Ovary (tissue), 9 donors: ENCODE data around the gene CCDC106. TPM values are rescaled to one million over a fixed set of nuclear protein-coding genes. Genes with fewer than 3 reads are reported as not detected.

Source experiments
- DNase-seq, 5 donors: peaks; one replicate each; pipeline ENCODE4 v3.0.0-alpha.2; 2019 to 2020
- H3K27ac ChIP-seq, 2 donors: fragments of 200-600 bp; one replicate each; pipeline versions ENCODE4 v1.5.1 to v1.8.0; 2019 to 2022
- H3K27me3 ChIP-seq: fragments of 200-600 bp; one replicate; pipeline ENCODE4 v1.8.0; 2022
- H3K36me3 ChIP-seq: fragments of 200-600 bp; sonication (generic); one replicate; pipeline ENCODE4 v1.5.1; 2019
- H3K4me1 ChIP-seq: one replicate; pipeline ENCODE4 v1.8.1; 2013; ENCODE audit warnings: mild to moderate bottlenecking, moderate library complexity; ENCODE audit not compliant: insufficient read depth
- H3K4me3 ChIP-seq: fragments of 200-600 bp; sonication (generic); one replicate; pipeline ENCODE4 v1.5.1; 2017
- H3K9me3 ChIP-seq, 2 donors: fragments of 200-600 bp in 1 of 2; sonication (generic) in 1 of 2; one replicate each; pipeline versions ENCODE4 v1.5.1 to v1.8.1; 2013 to 2019; ENCODE audit warnings: mild to moderate bottlenecking in 1 of 2, moderate library complexity in 1 of 2
- EP300 ChIP-seq: sonication (generic); formaldehyde crosslinking; IDR thresholded peaks from one replicate; pipeline ENCODE4 v1.6.1; 2017; ENCODE audit warnings: antibody characterized with exemption
- POLR2A ChIP-seq: fragments of 450-650 bp; IDR thresholded peaks from one replicate; pipeline ENCODE4 v1.6.1; 2017; ENCODE audit warnings: antibody characterized with exemption, mild to moderate bottlenecking, moderate library complexity
- WGBS, 3 donors: extraction: QIAGEN DNeasy Blood & Tissue Kit in 1 of 3; methylation state at CpG; one replicate each; pipeline versions ENCODE4 v1.1.5 to v1.1.7; 2013 to 2017; 5-methylcytosine and 5-hydroxymethylcytosine counted together
- intact Hi-C, 4 donors: fragments of 100-400 bp; cut with DNase I; formaldehyde crosslinking; loops; one replicate each; pipeline versions ENCODE4 v1.11.0 to v1.15.1; 2022 to 2023
- polyA plus RNA-seq, 2 donors: library from polyadenylated mRNA; stranded (reverse); fragments of 200-250 nt in 1 of 2; fragments of 350-450 nt in 1 of 2; fragmentation: Illumina TruSeq in 1 of 2; extraction: RNeasy Lipid Tissue Mini Kit (QIAGEN cat#74804) in 1 of 2; gene quantifications; one replicate each; pipeline ENCODE4 v1.2.3, GENCODE V29; 2013 to 2014
- total RNA-seq, 7 donors: library from RNA; depleted of rRNA in 2 of 7; stranded (reverse); fragments of >200 nt in 2 of 7; fragmentation: NEBNext Ultra II Directional in 3 of 7; extraction: Animal tissue kit (Norgen Biotek cat#: 25700) in 3 of 7; gene quantifications; one replicate each; pipeline versions ENCODE4 v1.1.0 to v1.2.4, GENCODE V29; 2016 to 2023
- TF ChIP-seq, protein P1 (sequence below), 3 donors: fragments of 450-650 bp in 2 of 3; fragments of 200-600 bp in 1 of 3; IDR thresholded peaks; one replicate each; pipeline versions ENCODE4 v1.5.1 to v1.8.0; 2016 to 2022; ENCODE audit warnings: antibody characterized with exemption in 3 of 3, mild to moderate bottlenecking in 1 of 3
- donor health status: DM: no; HTN: no; CAD: no; lungs with moderate emphysema.
- donor health status: DM: no; HTN: no; CAD: no.
- donor health status: Bipolar disorder and iron deficiency.
- donor health status: DM: yes; HTN: yes; CAD: no.
- donor health status: DM: no; HTN: no; CAD: no.
- donor health status: DM: yes; HTN: yes; CAD: no.

CCDC106 gene
- total and polyA plus RNA-seq, 9 donors, result 3.1 to 20.2 (median 14.5) TPM

DNA sequence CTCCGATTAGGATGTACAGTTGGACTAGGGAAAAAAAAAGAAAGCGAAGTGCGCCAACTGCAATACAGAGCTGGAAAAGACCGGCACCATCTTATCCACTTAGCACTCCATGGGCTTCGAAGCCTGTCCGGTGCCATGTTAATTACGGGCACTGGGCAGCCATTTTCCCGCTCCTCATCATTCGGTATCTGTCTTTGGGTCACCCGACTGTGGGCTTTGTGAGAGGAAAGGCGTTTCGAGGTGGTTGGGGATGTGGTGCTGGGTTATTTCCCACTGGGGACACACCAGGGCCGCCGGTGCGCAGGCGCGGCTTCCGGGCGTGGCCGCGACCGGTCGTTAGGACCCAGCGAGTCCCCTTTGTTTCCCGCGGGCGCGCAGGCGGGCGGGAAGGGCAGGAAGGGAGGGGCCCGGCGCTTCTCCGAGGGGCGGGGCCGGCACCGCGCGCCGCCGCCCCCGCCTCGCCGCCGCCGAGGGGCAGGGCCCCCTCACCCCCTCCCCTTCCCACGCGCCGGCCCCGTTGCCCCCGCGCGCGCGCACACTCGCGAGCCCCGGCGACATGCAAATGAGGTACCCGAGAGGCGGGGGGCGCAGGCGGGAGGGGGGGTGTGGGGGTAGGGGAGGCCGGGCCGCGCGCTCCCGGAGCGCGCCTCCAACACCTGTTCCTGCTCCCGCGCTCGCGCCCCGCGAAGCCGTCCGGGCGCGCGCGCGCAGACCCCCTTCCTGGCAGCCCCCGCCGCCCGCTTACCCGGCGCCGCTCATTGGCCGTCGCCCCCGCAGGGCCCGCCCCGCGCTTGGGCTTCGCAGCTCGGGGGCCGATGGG, 48.0 kb upstream of the CCDC106 start, which contains the start of gene ZNF524:
Gene ZNF524, plus strand, starts transcription at position 447 of the 820 bp plus-strand sequence. CDS start 1,825 bp downstream, outside the sequence.
- Histone ChIP-seq H3K27ac (peak within 1 kb of the TSS; percentile 90 to 99), H3K4me3 (peak within 1 kb of the TSS; percentile 96), H3K4me1 (peaks cover 2% of the 10 kb centered on the region), H3K9me3 (no peaks in the 10 kb centered on the region), H3K36me3 (no peaks in the 10 kb centered on the region), H3K27me3 (no peaks in the 10 kb centered on the region)
- intact Hi-C loops, result no loop called here
- DNase-seq, result peak; percentile 86 to 90 (median 88)
- TF ChIP-seq, protein P1, sequence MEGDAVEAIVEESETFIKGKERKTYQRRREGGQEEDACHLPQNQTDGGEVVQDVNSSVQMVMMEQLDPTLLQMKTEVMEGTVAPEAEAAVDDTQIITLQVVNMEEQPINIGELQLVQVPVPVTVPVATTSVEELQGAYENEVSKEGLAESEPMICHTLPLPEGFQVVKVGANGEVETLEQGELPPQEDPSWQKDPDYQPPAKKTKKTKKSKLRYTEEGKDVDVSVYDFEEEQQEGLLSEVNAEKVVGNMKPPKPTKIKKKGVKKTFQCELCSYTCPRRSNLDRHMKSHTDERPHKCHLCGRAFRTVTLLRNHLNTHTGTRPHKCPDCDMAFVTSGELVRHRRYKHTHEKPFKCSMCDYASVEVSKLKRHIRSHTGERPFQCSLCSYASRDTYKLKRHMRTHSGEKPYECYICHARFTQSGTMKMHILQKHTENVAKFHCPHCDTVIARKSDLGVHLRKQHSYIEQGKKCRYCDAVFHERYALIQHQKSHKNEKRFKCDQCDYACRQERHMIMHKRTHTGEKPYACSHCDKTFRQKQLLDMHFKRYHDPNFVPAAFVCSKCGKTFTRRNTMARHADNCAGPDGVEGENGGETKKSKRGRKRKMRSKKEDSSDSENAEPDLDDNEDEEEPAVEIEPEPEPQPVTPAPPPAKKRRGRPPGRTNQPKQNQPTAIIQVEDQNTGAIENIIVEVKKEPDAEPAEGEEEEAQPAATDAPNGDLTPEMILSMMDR (IDR thresholded peaks at IDR 0.05), result peak in 1 of 3 donors; percentile 28
- TF ChIP-seq POLR2A, result peak; percentile 17
- TF ChIP-seq EP300, result peak; percentile 54
- 0% methylated on average over 64 to 93 of the region's 97 CpGs for WGBS, 3 donors

DNA sequence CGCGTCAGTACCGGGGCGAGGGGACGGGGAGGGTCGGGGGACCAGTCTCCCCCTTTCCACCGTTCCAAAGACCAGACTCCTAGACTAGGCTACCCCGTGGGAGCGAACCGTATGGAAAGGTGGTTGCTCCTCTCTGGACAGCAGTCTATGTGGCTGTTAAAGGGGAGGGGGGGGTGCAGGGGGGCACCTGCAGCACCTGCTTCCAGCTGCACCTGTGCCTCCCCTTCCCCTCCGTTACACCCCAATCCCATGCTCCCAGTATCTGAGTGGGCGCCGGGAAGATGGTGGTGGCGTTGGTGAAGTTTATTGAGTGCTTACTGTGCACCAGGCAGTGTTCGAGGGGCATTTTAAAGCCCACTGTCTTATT, 47.4 kb upstream of the CCDC106 start:
- H3K27ac ChIP-seq, result peak overlapping the region; percentile 90 to 99
- TF ChIP-seq, protein P1 (IDR thresholded peaks at IDR 0.05), result no peak
- no peak for TF ChIP-seq EP300
- peak; percentile 17 for TF ChIP-seq POLR2A
- peaks cover 2% of the 10 kb centered on the region for H3K4me1 ChIP-seq
- WGBS, 3 donors, result 3 to 5% (median 4%) methylated on average over 12 to 15 of the region's 15 CpGs
- no peaks in the 10 kb centered on the region for H3K9me3 ChIP-seq
- intact Hi-C loops, result no loop called here
- DNase-seq, result no peak
- H3K36me3 ChIP-seq, result no peaks in the 10 kb centered on the region
- peak overlapping the region; percentile 96 for H3K4me3 ChIP-seq
- no peaks in the 10 kb centered on the region for H3K27me3 ChIP-seq

DNA sequence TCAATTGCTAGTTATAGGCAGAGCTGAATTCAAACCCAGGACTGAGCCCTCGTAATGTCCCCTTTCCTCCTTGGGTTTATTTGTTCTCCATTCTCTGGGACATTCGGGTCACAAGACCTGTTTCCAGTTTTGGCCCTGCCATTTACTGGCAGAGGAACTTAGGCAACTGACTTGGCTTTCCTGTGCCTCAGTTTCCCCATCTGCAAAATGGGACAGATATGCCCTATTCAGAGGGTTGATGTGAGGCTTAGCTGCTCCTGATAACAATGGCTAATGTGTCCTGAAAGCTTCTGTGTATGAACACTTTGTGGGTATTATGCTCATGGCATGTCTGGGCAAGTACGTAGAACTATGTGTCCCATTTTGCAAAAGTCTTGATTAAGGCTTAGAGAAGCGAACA, 46.9 kb upstream of the CCDC106 start:
- TF ChIP-seq, protein P1 (IDR thresholded peaks at IDR 0.05), result no peak
- TF ChIP-seq EP300, result no peak
- no peak for TF ChIP-seq POLR2A
- peaks cover 2% of the 10 kb centered on the region for H3K4me1 ChIP-seq
- no peaks in the 10 kb centered on the region for H3K9me3 ChIP-seq
- no peaks in the 10 kb centered on the region for H3K36me3 ChIP-seq
- no peaks in the 10 kb centered on the region for H3K27me3 ChIP-seq
- peak overlapping the region; percentile 96 for H3K4me3 ChIP-seq
- DNase-seq, result no peak
- intact Hi-C loops, result no loop called here
- 83 to 86% (median 83%) methylated on average over 4 of the region's 4 CpGs for WGBS, 3 donors
- H3K27ac ChIP-seq, result peak overlapping the region in 1 of 2 donors; percentile 99

DNA sequence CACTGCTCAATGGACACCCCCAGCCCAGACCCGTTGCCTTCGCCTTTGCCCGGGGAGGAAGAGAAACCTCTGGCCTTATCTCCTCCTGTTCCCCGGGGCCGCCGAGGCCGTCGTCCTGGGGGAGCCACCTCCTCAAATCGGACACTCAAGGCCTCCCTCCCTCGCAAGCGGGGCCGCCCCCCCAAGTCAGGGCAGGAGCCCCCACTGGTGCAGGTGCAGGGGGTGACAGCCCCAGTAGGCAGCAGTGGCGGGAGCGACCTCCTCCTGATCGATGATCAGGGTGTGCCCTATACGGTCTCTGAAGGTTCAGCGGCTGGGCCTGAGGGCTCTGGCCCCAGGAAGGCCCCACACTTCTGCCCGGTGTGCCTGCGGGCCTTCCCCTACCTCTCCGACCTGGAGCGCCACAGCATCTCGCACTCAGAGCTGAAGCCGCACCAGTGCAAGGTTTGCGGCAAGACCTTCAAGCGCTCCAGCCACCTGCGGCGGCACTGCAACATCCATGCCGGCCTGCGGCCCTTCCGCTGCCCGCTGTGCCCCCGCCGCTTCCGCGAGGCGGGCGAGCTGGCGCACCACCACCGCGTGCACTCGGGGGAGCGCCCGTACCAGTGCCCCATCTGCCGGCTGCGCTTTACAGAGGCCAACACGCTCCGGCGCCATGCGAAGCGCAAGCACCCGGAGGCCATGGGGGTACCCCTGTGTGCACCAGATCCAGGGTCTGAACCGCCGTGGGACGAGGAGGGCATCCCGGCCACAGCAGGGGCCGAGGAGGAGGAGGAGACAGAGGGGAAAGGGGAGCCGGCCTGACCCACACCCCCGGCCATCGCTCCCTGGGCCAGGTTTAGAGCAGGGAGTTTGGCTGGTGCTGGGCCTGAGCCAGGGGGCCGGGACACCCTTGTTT, 45.7 kb upstream of the CCDC106 start:
- Histone ChIP-seq H3K27ac (no peak overlapping the region), H3K9me3 (no peaks in the 10 kb centered on the region), H3K36me3 (no peaks in the 10 kb centered on the region), H3K4me3 (no peak overlapping the region), H3K27me3 (no peaks in the 10 kb centered on the region), H3K4me1 (peaks cover 6% of the 10 kb centered on the region)
- peak in 3 of 5 donors; percentile 59 to 63 (median 60) for DNase-seq
- WGBS, 3 donors, result 92 to 94% (median 93%) methylated on average over 60 of the region's 60 CpGs
- no peak for TF ChIP-seq EP300
- no peak for TF ChIP-seq POLR2A
- TF ChIP-seq, protein P1 (IDR thresholded peaks at IDR 0.05), result no peak
- intact Hi-C loops, result no loop called here
